ENCODE measurements around the gene CUBN. TPM values are rescaled to one million over a fixed set of nuclear protein-coding genes. Genes with fewer than 3 reads are reported as not detected.

The CUBN gene
- total and polyA plus RNA-seq, 9 of the 15 experiments (the other 6 are each of a cell fraction or from before 2014, with no cell fraction given) = 0.04 to 0.33 (median 0.09) TPM

DNA sequence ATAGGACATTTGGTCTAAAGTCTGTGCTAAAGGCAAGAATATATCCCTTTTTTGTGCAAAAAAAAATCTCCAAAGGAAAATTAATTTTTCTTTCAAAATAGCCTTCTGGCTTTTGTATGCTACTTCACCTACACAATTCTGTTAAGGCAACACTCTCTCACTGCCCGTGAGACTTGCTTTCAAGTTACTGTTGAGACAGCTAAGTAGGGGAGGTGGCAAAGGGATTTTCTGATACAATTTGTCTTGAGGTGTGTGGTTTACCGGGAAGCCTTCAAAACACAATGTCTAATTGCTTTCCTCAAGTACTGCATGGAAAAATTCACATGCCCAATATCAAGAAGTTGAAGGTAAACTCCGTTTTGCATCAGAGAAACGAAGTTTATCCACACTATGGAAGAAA is 261.6 kb downstream of the CUBN start:
- CTCF ChIA-PET (ENCODE audit: low intra/inter-chr PET ratio) = interaction anchor here (0.6 kb wide), 1 partner anchor 389 kb away, joined by 3 read pairs; no protein-coding TSS in a partner anchor
- FAIRE-seq (no peak), ATAC-seq (no peak), DNase-seq (ENCODE audit: extremely low read depth in 1 of 4, low spot score in 3 of 4) (no peak)
- H3K36me3 ChIP-seq (ENCODE audit: control insufficient read depth, insufficient read depth, low read length) = no peaks in the 10 kb centered on the region
- intact Hi-C loops (cut with micrococcal nuclease) (no loop called here), in situ Hi-C loops (cut with MboI) (no loop called here)
- no peaks in the 10 kb centered on the region for H3K4me1 ChIP-seq (replicated peaks in 1 of 2; ENCODE audit: control insufficient read depth in 2 of 2, insufficient read depth in 2 of 2, low read length in 2 of 2)
- no peak overlapping the region for H3K9ac ChIP-seq (ENCODE audit: insufficient read depth in 1 of 2, low read depth in 2 of 2, low read length in 2 of 2)
- no peak overlapping the region for H3K4me2 ChIP-seq (ENCODE audit: insufficient read depth, low read length)
- no peaks in the 10 kb centered on the region for H3K9me3 ChIP-seq (replicated peaks; ENCODE audit: control insufficient read depth, insufficient read depth, low read depth, low read length)
- H3K9me1 ChIP-seq (ENCODE audit: control insufficient read depth, insufficient read depth, low read length) = no peaks in the 10 kb centered on the region
- no peaks in the 10 kb centered on the region for H3K79me2 ChIP-seq (ENCODE audit: control insufficient read depth, insufficient read depth, low read length)
- H3K27ac ChIP-seq (ENCODE audit: extremely low read depth, low read depth, low read length) = no peak overlapping the region
- H2AFZ ChIP-seq (ENCODE audit: low read depth, low read length) = no peak overlapping the region
- WGBS (ENCODE audit: insufficient coverage, low coverage, missing lambda C conversion rate) = 5% methylated on average over 4 of the region's 4 CpGs
- no TSS peak for BruUV-seq (replicated peaks)
- POLR2A ChIA-PET = interaction anchor here (0.6 kb wide), 1 partner anchor 386 kb away, joined by 3 read pairs; no protein-coding TSS in a partner anchor
- H3K27me3 ChIP-seq (ENCODE audit: control insufficient read depth in 2 of 2, insufficient read depth in 2 of 2, low read length in 2 of 2) = peaks cover 0 to 5% of the 10 kb centered on the region in 2 experiments; a peak in 1 of 5 replicates
- no peak for TF ChIP-seq ADNP (tag; IDR thresholded peaks at IDR 0.05)
- no peak overlapping the region for H3K4me3 ChIP-seq
- H4K20me1 ChIP-seq (replicated peaks; ENCODE audit: control insufficient read depth, insufficient read depth, low read length) = no peaks in the 10 kb centered on the region

DNA sequence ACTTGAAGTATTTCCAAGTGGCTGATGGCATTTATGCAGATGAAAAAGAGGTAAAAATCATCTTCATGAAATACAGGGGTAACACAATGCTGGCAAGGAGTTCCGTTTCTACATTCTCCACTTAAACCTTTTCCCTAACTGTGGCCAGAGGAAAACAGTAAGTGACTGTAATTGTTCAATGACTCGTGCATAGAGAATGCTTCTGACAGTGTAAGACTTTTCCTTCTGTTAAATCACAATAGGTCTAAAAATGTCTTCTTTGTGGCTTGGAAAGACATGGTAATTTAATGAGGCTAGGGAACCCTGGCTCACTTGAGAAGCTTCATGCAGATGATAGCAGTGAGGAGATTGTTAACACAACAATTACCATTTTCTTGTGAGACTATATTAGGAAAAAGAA is 262.1 kb downstream of the CUBN start:
- in situ Hi-C loops (cut with MboI) (no loop called here), intact Hi-C loops (cut with micrococcal nuclease) (no loop called here)
- Histone ChIP-seq H3K79me2 (ENCODE audit: control insufficient read depth, insufficient read depth, low read length) (no peaks in the 10 kb centered on the region), H3K27me3 (ENCODE audit: control insufficient read depth in 2 of 2, insufficient read depth in 2 of 2, low read length in 2 of 2) (peaks cover 2 to 5% of the 10 kb centered on the region in 2 experiments; a peak in 1 of 5 replicates), H3K9ac (ENCODE audit: insufficient read depth in 1 of 2, low read depth in 2 of 2, low read length in 2 of 2) (no peak overlapping the region), H3K4me2 (ENCODE audit: insufficient read depth, low read length) (no peak overlapping the region), H3K4me1 (replicated peaks in 1 of 2; ENCODE audit: control insufficient read depth in 2 of 2, insufficient read depth in 2 of 2, low read length in 2 of 2) (no peaks in the 10 kb centered on the region), H3K9me3 (replicated peaks; ENCODE audit: control insufficient read depth, insufficient read depth, low read depth, low read length) (no peaks in the 10 kb centered on the region), H4K20me1 (replicated peaks; ENCODE audit: control insufficient read depth, insufficient read depth, low read length) (no peaks in the 10 kb centered on the region), H3K36me3 (ENCODE audit: control insufficient read depth, insufficient read depth, low read length) (no peaks in the 10 kb centered on the region), H2AFZ (ENCODE audit: low read depth, low read length) (no peak overlapping the region), H3K27ac (ENCODE audit: extremely low read depth, low read depth, low read length) (no peak overlapping the region), H3K4me3 (no peak overlapping the region), H3K9me1 (ENCODE audit: control insufficient read depth, insufficient read depth, low read length) (no peaks in the 10 kb centered on the region)
- ChIA-PET CTCF (ENCODE audit: low intra/inter-chr PET ratio) (no interaction called here), POLR2A (interaction anchor here (0.6 kb wide), 1 partner anchor 386 kb away, joined by 3 read pairs; no protein-coding TSS in a partner anchor)
- DNase-seq (ENCODE audit: extremely low read depth in 1 of 4, low spot score in 3 of 4) = no peak
- FAIRE-seq = no peak
- no TSS peak for BruUV-seq (replicated peaks)
- no peak for ATAC-seq
- WGBS (ENCODE audit: insufficient coverage, low coverage, missing lambda C conversion rate) = 0% methylated on average over 2 of the region's 2 CpGs
- no peak for TF ChIP-seq ZBED1 (IDR thresholded peaks at IDR 0.05)
- no peak for TF ChIP-seq LEF1 (IDR thresholded peaks at IDR 0.05)
- TF ChIP-seq, protein P1, sequence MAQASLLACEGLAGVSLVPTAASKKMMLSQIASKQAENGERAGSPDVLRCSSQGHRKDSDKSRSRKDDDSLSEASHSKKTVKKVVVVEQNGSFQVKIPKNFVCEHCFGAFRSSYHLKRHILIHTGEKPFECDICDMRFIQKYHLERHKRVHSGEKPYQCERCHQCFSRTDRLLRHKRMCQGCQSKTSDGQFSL (CRISPR knock-in tag; IDR thresholded peaks at IDR 0.05) = no peak
- TF ChIP-seq, protein P1 (tag; IDR thresholded peaks at IDR 0.05) = no peak
- TF ChIP-seq RFX7 (CRISPR knock-in tag; IDR thresholded peaks at IDR 0.05) = no peak
- TF ChIP-seq, protein P2, sequence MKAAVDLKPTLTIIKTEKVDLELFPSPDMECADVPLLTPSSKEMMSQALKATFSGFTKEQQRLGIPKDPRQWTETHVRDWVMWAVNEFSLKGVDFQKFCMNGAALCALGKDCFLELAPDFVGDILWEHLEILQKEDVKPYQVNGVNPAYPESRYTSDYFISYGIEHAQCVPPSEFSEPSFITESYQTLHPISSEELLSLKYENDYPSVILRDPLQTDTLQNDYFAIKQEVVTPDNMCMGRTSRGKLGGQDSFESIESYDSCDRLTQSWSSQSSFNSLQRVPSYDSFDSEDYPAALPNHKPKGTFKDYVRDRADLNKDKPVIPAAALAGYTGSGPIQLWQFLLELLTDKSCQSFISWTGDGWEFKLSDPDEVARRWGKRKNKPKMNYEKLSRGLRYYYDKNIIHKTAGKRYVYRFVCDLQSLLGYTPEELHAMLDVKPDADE (conservative IDR thresholded peaks at IDR 0.05; ENCODE audit: control insufficient read depth, low read depth, low read length) = no peak
- TF ChIP-seq TRIM28 (IDR thresholded peaks at IDR 0.05) = no peak
- TF ChIP-seq HLTF (IDR thresholded peaks at IDR 0.05) = no peak
- TF ChIP-seq EZH2 (IDR thresholded peaks at IDR 0.05; ENCODE audit: borderline replicate concordance, low read depth, low read length) = no peak

Measured in K562 (cell line).